Right atrium auricular region (tissue), 2 donors: ENCODE measurements around the gene PRIMA1. TPM values are rescaled to one million over a fixed set of nuclear protein-coding genes. Genes with fewer than 3 reads are reported as not detected.
A peak's percentile ranks its signal among the peaks of the same experiment; 100 is the strongest.

Experiments used
- DNase-seq: peaks from one replicate; pipeline ENCODE4 v3.0.0-alpha.2; 2019; ENCODE audit warnings: low spot score
- H3K27ac ChIP-seq, 2 donors: fragments of 200-600 bp; sonication (generic); 1 replicate in 1 of 2; 2 replicates in 1 of 2; pipeline ENCODE4 v1.5.1; 2016 to 2019
- H3K27me3 ChIP-seq, 2 donors: fragments of 200-600 bp; sonication (generic); one replicate each; pipeline versions ENCODE4 v1.5.1 to v1.6.0; 2017 to 2019
- H3K36me3 ChIP-seq: fragments of 200-600 bp; sonication (generic); one replicate; pipeline ENCODE4 v1.5.1; 2016
- H3K4me1 ChIP-seq, 2 donors: fragments of 200-600 bp; sonication (generic); one replicate each; pipeline versions ENCODE4 v1.5.1 to v1.6.0; 2017 to 2019
- H3K4me3 ChIP-seq, 2 donors: fragments of 200-600 bp; sonication (generic); 1 replicate in 1 of 2; 2 replicates in 1 of 2; pipeline ENCODE4 v1.5.1; 2017 to 2019; ENCODE audit warnings: mild to moderate bottlenecking in 1 of 2, moderate library complexity in 1 of 2
- H3K9me3 ChIP-seq, 2 donors: fragments of 200-600 bp; sonication (generic); one replicate each; pipeline ENCODE4 v1.5.1; 2019
- CTCF ChIP-seq, 2 donors: fragments of 200-600 bp; sonication (generic); IDR thresholded peaks; one replicate each; pipeline ENCODE4 v1.5.1; 2019; ENCODE audit warnings: antibody characterized with exemption in 2 of 2
- total RNA-seq, 2 donors: library from RNA; depleted of rRNA; stranded (reverse); fragments of >200 nt; gene quantifications; one replicate each; pipeline ENCODE4 v1.1.0, GENCODE V29; 2016

Gene PRIMA1
- total RNA-seq, 2 donors from 2014 or later: 2.2 to 4.1 TPM

DNA sequence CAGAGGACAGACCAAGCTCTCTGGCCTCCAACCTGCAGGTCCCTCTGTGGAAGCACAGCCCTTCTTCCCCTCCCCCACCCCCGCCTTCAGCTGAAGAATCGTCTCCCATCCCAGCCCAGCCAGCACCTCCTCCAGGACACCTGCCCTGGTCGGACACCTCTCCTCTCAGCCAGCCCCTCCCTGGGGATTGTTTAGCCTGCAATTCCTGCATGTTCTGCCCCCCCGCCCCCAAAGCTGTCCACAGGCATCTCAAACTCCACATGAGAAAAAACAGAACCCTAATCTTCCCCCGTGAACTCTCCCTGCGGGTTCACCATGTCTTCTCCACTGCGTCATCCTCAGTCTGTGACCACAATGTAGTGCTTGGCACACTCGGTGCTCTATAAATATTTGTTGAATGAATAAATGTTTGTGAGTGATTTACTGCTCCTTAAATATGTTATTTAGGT is 24.1 kb downstream of the PRIMA1 start:
- no peak overlapping the region for H3K27ac ChIP-seq
- H3K27me3 ChIP-seq: no peaks in the 10 kb centered on the region
- H3K4me1 ChIP-seq: peaks cover 0 to 32% of the 10 kb centered on the region in 2 donors
- no peaks in the 10 kb centered on the region for H3K36me3 ChIP-seq
- TF ChIP-seq CTCF (IDR thresholded peaks at IDR 0.05): no peak
- no peak overlapping the region for H3K4me3 ChIP-seq
- DNase-seq: no peak
- H3K9me3 ChIP-seq: no peaks in the 10 kb centered on the region

DNA sequence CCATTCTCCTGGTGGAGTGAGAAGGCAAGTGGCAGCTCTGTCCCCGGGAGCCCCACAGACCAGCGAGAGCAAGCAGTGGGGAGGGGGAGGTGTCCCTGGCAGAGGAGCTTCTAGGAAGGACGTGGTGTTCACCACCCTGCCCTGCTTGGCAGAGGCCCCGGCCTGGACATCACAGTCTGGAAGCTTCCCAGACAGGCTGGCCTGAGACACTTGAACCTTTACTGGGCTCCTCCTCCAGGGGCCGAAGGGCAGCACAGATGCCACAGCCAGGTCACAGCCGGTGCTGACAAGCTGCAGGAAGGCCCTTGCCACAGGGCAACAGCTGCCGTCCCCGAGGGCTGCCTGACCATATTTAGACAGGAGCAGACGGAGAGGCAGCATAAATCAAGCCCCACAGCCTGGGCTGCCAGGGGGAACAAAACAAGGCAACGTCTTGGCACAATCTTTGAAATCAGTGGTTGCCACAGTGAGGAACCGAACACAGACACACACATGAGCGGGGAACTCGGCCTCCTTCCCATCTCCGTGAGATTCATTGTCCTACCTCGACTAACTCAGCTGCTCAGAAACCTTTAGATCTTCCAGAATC is 28.5 kb downstream of the PRIMA1 start:
- no peaks in the 10 kb centered on the region for H3K27me3 ChIP-seq
- H3K36me3 ChIP-seq: no peaks in the 10 kb centered on the region
- DNase-seq: peak; percentile 67
- no peaks in the 10 kb centered on the region for H3K9me3 ChIP-seq
- peak overlapping the region in 1 of 2 donors; percentile 2 for H3K4me3 ChIP-seq
- TF ChIP-seq CTCF (IDR thresholded peaks at IDR 0.05): no peak
- peak overlapping the region; percentile 42 to 46 for H3K27ac ChIP-seq
- peaks cover 0 to 30% of the 10 kb centered on the region in 2 donors for H3K4me1 ChIP-seq

GRCh38 chr14:93757206-93757605 is 31.1 kb downstream of the PRIMA1 start:
- peaks cover 0 to 30% of the 10 kb centered on the region in 2 donors for H3K4me1 ChIP-seq
- no peaks in the 10 kb centered on the region for H3K9me3 ChIP-seq
- H3K36me3 ChIP-seq: no peaks in the 10 kb centered on the region
- no peak for DNase-seq
- H3K27me3 ChIP-seq: no peaks in the 10 kb centered on the region
- H3K27ac ChIP-seq: no peak overlapping the region
- H3K4me3 ChIP-seq: no peak overlapping the region
- no peak for TF ChIP-seq CTCF (IDR thresholded peaks at IDR 0.05)

DNA sequence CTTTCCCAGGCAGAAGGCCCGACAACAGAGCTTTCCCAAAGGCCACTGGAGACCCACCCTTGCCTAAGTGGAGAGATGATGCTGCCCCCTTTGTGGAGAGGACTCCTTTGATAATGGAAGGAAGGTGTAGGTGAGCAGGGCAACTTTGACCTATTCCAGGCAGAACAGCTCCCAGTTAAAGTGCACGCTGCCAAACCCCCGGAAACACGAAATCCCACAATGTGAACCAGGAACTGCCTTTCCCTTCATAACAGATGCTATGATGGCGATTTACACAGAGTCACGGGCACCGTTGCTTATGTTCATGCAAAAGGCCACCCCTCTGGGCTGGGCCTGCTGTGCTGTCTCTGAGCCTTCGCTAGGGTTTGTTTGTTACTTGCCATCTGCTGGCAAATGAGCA is 34.6 kb downstream of the PRIMA1 start:
- Histone ChIP-seq H3K27me3 (no peaks in the 10 kb centered on the region), H3K36me3 (no peaks in the 10 kb centered on the region), H3K4me3 (no peak overlapping the region), H3K9me3 (no peaks in the 10 kb centered on the region), H3K4me1 (peaks cover 0 to 23% of the 10 kb centered on the region in 2 donors), H3K27ac (peak overlapping the region; percentile 39 to 64)
- DNase-seq: no peak
- TF ChIP-seq CTCF (IDR thresholded peaks at IDR 0.05): no peak

DNA sequence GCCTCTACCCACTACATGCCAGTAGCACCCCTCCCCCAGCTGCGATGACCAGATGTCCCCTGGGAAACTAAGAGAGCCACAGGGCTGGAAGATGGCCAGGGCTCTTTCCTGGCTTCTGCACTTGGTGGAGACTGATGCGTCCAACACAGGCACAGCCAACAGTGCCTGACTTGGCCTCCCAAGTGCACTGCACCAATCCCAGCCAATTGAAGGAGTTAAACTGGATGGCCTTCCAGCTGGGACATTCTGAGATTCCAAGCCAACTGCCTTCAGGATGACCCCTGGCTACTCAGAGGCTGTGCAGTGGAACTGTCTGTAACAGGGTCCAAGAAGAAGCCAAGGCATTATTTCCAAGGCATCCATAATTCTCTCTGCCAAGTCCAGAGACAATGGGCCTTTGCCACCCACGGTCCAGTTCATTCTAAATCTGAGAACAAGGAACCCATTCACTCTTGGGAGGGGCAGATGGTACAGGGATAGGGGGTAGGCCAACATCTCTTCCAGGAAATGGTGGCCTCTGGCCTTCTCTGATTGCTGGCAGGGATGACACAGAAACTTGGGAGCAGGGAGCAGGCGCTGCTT is 35.2 kb downstream of the PRIMA1 start:
- Histone ChIP-seq H3K36me3 (no peaks in the 10 kb centered on the region), H3K27ac (peak overlapping the region; percentile 39 to 64), H3K27me3 (no peaks in the 10 kb centered on the region), H3K4me3 (no peak overlapping the region), H3K4me1 (peaks cover 0 to 27% of the 10 kb centered on the region in 2 donors), H3K9me3 (no peaks in the 10 kb centered on the region)
- no peak for TF ChIP-seq CTCF (IDR thresholded peaks at IDR 0.05)
- DNase-seq: peak; percentile 75
